ENCODE data around the gene SERPINB6. TPM values are rescaled to one million over a fixed set of nuclear protein-coding genes. Genes with fewer than 3 reads are reported as not detected.
A peak's percentile ranks its signal among the peaks of the same experiment; 100 is the strongest.

Gene SERPINB6
- polyA plus RNA-seq, 1 of the 3 experiments (the other 2 are of a cell fraction) = 102 TPM

GRCh38 chr6:2993755-2994317 lies 22.5 kb upstream of the SERPINB6 start (continued):
- no peak for TF ChIP-seq REST (IDR thresholded peaks at IDR 0.05; ENCODE audit: low read depth, low read length)
- TF ChIP-seq GABPA (IDR thresholded peaks at IDR 0.05; ENCODE audit: low read depth) = no peak

GRCh38 chr6:2992330-2992979 lies 21.1 kb upstream of the SERPINB6 start:
- Histone ChIP-seq H3K79me2 (ENCODE audit: insufficient read depth) (peaks cover 5% of the 10 kb centered on the region; the same call in 1 of the 2 replicates), H3K27me3 (ENCODE audit: insufficient read depth) (no peaks in the 10 kb centered on the region), H3K9ac (no peak overlapping the region), H3K4me3 (ENCODE audit: low read depth in 2 of 2, low read length in 1 of 2) (no peak overlapping the region), H3K9me3 (no peaks in the 10 kb centered on the region), H3F3A (replicated peaks; ENCODE audit: insufficient read depth) (peaks cover 15% of the 10 kb centered on the region), H3K9me2 (no peaks in the 10 kb centered on the region), H3K4me2 (no peak overlapping the region), H3K36me3 (replicated peaks in 1 of 2; ENCODE audit: control insufficient read depth in 1 of 2, insufficient read depth in 2 of 2, low read length in 1 of 2) (no peaks in the 10 kb centered on the region), H2AFZ (ENCODE audit: low read depth) (no peak overlapping the region), H3K4me1 (ENCODE audit: control insufficient read depth in 1 of 2, insufficient read depth in 2 of 2, low read depth in 1 of 2, low read length in 1 of 2) (peaks cover 8 to 10% of the 10 kb centered on the region in 2 experiments), H4K20me1 (ENCODE audit: insufficient read depth) (no peaks in the 10 kb centered on the region), H3K27ac (ENCODE audit: low read depth in 2 of 2, low read length in 1 of 2) (no peak overlapping the region)
- POLR2A ChIA-PET = no interaction called here
- 79% methylated on average over 6 of the region's 6 CpGs for WGBS (ENCODE audit: low lambda C conversion rate)
- TF ChIP-seq JUND (IDR thresholded peaks at IDR 0.05) (no peak), NFIC (IDR thresholded peaks at IDR 0.05; ENCODE audit: borderline replicate concordance) (no peak), CTCF (IDR thresholded peaks at IDR 0.05) (no peak)
- CTCF ChIA-PET = interaction anchor here (0.6 to 1.0 kb wide), 3 partner anchors 15 to 281 kb away, joined by 3 read pairs; no protein-coding TSS in a partner anchor
- DNase-seq = no peak

GRCh38 chr6:2990932-2991506 lies 19.7 kb upstream of the SERPINB6 start:
- POLR2A ChIA-PET = interaction anchor here (0.7 to 4.5 kb wide), 9 partner anchors 8 to 1144 kb away, joined by 3 to 38 read pairs (median 14); partner anchors contain the start of genes ECI2, NQO2, RIPK1 and SERPINB6
- H3K36me3 ChIP-seq (replicated peaks in 1 of 2; ENCODE audit: control insufficient read depth in 1 of 2, insufficient read depth in 2 of 2, low read length in 1 of 2) = no peaks in the 10 kb centered on the region
- peak overlapping the region; percentile 98 for H3K9ac ChIP-seq
- 62% methylated on average over 10 of the region's 10 CpGs for WGBS (ENCODE audit: low lambda C conversion rate)
- no peaks in the 10 kb centered on the region for H4K20me1 ChIP-seq (ENCODE audit: insufficient read depth)
- H3K27me3 ChIP-seq (ENCODE audit: insufficient read depth) = no peaks in the 10 kb centered on the region
- TF ChIP-seq CTCF (IDR thresholded peaks at IDR 0.05) (no peak), EZH2phosphoT487 (IDR thresholded peaks at IDR 0.05; ENCODE audit: borderline replicate concordance, low read depth) (no peak), TAF1 (IDR thresholded peaks at IDR 0.05; ENCODE audit: borderline replicate concordance, low read depth, low read length) (0 out of 2 replicates have a peak, but pooled peaks have one; percentile 14), FOXJ3 (CRISPR knock-in tag; IDR thresholded peaks at IDR 0.05) (no peak), GATA2 (CRISPR knock-in tag; IDR thresholded peaks at IDR 0.05) (no peak), MEF2A (IDR thresholded peaks at IDR 0.05; ENCODE audit: borderline replicate concordance, low read depth) (no peak), TEAD4 (IDR thresholded peaks at IDR 0.05; ENCODE audit: borderline replicate concordance, insufficient read depth) (no peak), RCOR1 (IDR thresholded peaks at IDR 0.05; ENCODE audit: low read length) (no peak)
- peak overlapping the region; percentile 66 to 81 for H3K4me3 ChIP-seq (ENCODE audit: low read depth in 2 of 2, low read length in 1 of 2)
- peak overlapping the region; percentile 98 to 99 for H3K27ac ChIP-seq (ENCODE audit: low read depth in 2 of 2, low read length in 1 of 2)
- H3K4me2 ChIP-seq = peak overlapping the region; percentile 90
- H2AFZ ChIP-seq (ENCODE audit: low read depth) = peak overlapping the region; percentile 90
- peaks cover 5% of the 10 kb centered on the region; the same call in 1 of the 2 replicates for H3K79me2 ChIP-seq (ENCODE audit: insufficient read depth)
- no peaks in the 10 kb centered on the region for H3K9me3 ChIP-seq
- no peaks in the 10 kb centered on the region for H3K9me2 ChIP-seq
- H3K4me1 ChIP-seq (ENCODE audit: control insufficient read depth in 1 of 2, insufficient read depth in 2 of 2, low read depth in 1 of 2, low read length in 1 of 2) = peaks cover 18 to 19% of the 10 kb centered on the region in 2 experiments
- CTCF ChIA-PET = interaction anchor here (0.9 to 5.1 kb wide), 12 partner anchors 19 to 222 kb away, joined by 3 to 88 read pairs (median 7); partner anchors contain the start of gene SERPINB6
- DNase-seq = no peak
- peaks cover 29% of the 10 kb centered on the region for H3F3A ChIP-seq (replicated peaks; ENCODE audit: insufficient read depth)

All from SK-N-SH (cell line).